GM12801 (cell line): ENCODE results near the gene ACAT1.

Source experiments
- CTCF ChIP-seq: IDR thresholded peaks from one replicate; pipeline ENCODE4 v1.5.1; 2011; ENCODE audit warnings: control low read depth; ENCODE audit not compliant: insufficient read length; ENCODE audit errors: extremely low read depth

ACAT1 gene

GRCh38 chr11:108131993-108132392, 10.6 kb downstream of the ACAT1 start:
- TF ChIP-seq CTCF: no peak

GRCh38 chr11:108135845-108136544, 14.6 kb downstream of the ACAT1 start:
- no peak for TF ChIP-seq CTCF

- no peak for TF ChIP-seq CTCF
Observed at GRCh38 chr11:108137212-108137611, 15.8 kb downstream of the ACAT1 start.

- no peak for TF ChIP-seq CTCF
Observed at GRCh38 chr11:108142304-108142703, 20.9 kb downstream of the ACAT1 start.

GRCh38 chr11:108144615-108145014, 23.2 kb downstream of the ACAT1 start:
- TF ChIP-seq CTCF: no peak

- no peak for TF ChIP-seq CTCF
Observed at GRCh38 chr11:108147150-108147549, 25.8 kb downstream of the ACAT1 start.

GRCh38 chr11:108148556-108148955, 27.2 kb downstream of the ACAT1 start:
- TF ChIP-seq CTCF: no peak
